Keratinocyte (primary cell): ENCODE results near the gene CLNK.

Experiments
- EZH2 ChIP-seq: IDR thresholded peaks from one replicate; pipeline ENCODE4 v1.6.1; 2012; ENCODE audit warnings: inconsistent platforms, mild to moderate bottlenecking, low read length, moderate library complexity
- TF ChIP-seq, protein P1 (sequence below), 3 experiments: IDR thresholded peaks in 1 of 3; conservative IDR thresholded peaks in 1 of 3; optimal IDR thresholded peaks in 1 of 3; 2 replicates in 2 of 3; 3 replicates in 1 of 3; pipeline versions ENCODE3 to v1.5.1; 2011; ENCODE audit warnings: low read length in 3 of 3, mild to moderate bottlenecking in 3 of 3, moderate library complexity in 2 of 3, control low read depth in 1 of 3, inconsistent platforms in 1 of 3; ENCODE audit not compliant: insufficient read depth in 2 of 3; ENCODE audit errors: extremely low read depth in 1 of 3

DNA sequence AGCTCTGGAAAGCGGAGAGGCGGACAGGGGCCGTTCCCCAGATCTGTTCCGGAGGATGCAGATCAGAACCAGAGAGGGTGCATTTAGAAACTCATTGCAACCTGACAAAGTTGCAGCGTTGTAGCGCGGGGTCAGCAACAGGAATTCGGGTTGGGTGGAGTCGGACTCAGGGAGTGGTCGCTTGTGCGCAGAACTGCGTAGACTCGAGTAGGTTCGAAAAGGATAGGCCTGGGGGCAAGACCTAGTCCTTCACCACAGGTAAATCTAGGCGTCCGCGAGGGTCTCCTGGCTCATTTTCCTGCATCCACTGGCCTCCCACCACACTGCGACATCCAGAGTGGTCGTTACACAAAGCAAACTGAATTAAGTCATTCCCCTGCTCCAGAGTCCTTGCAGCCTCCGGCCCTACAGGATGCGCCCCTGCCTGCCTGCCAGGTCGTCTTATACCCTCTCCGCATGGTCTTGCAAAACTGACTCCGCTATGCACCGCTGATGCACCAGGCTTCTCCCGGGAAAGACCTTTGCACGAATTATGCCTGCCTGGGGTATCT, 222.6 kb downstream of the CLNK start:
- TF ChIP-seq, protein P1, sequence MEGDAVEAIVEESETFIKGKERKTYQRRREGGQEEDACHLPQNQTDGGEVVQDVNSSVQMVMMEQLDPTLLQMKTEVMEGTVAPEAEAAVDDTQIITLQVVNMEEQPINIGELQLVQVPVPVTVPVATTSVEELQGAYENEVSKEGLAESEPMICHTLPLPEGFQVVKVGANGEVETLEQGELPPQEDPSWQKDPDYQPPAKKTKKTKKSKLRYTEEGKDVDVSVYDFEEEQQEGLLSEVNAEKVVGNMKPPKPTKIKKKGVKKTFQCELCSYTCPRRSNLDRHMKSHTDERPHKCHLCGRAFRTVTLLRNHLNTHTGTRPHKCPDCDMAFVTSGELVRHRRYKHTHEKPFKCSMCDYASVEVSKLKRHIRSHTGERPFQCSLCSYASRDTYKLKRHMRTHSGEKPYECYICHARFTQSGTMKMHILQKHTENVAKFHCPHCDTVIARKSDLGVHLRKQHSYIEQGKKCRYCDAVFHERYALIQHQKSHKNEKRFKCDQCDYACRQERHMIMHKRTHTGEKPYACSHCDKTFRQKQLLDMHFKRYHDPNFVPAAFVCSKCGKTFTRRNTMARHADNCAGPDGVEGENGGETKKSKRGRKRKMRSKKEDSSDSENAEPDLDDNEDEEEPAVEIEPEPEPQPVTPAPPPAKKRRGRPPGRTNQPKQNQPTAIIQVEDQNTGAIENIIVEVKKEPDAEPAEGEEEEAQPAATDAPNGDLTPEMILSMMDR (optimal IDR thresholded peaks at IDR 0.05 in 1 of 3, IDR thresholded peaks at IDR 0.05 in 1 of 3, conservative IDR thresholded peaks at IDR 0.05 in 1 of 3; ENCODE audit: extremely low read depth in 1 of 3, insufficient read depth in 2 of 3, low read length in 3 of 3), result no peak
- TF ChIP-seq EZH2, result no peak
